Measurements from ENCODE around the gene LRMDA.

The LRMDA gene

DNA sequence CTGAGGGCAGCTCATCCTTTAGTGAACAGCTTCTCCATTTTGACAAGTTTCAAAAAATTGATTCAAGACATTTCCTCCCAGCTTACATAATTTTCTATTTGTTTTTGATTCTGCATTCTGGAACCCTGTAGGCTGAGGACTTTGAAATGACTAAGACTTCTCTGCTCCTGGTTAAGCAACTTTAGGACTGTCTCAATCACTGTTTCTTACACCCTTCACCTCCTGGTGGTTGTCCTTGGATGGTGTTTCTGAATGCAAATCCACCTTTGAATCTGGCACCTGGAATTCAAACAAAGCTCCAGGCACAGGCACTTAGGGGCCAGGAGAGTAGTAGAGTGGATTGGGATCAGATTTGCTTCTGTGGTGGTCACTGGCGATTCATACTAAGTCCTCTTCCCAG lies 595.5 kb downstream of the LRMDA start:
- H3K9me3 ChIP-seq (ENCODE audit: control insufficient read depth, low read length) = no peaks in the 10 kb centered on the region
- H3K4me1 ChIP-seq = no peaks in the 10 kb centered on the region
- H3K27ac ChIP-seq = no peak overlapping the region
- H3K4me3 ChIP-seq (ENCODE audit: low read depth, low read length) = no peak overlapping the region
- H3K27me3 ChIP-seq (ENCODE audit: control insufficient read depth, insufficient read depth, low read length) = no peaks in the 10 kb centered on the region
- H3K4me2 ChIP-seq (ENCODE audit: low read length) = no peak overlapping the region
- TF ChIP-seq, protein P1, sequence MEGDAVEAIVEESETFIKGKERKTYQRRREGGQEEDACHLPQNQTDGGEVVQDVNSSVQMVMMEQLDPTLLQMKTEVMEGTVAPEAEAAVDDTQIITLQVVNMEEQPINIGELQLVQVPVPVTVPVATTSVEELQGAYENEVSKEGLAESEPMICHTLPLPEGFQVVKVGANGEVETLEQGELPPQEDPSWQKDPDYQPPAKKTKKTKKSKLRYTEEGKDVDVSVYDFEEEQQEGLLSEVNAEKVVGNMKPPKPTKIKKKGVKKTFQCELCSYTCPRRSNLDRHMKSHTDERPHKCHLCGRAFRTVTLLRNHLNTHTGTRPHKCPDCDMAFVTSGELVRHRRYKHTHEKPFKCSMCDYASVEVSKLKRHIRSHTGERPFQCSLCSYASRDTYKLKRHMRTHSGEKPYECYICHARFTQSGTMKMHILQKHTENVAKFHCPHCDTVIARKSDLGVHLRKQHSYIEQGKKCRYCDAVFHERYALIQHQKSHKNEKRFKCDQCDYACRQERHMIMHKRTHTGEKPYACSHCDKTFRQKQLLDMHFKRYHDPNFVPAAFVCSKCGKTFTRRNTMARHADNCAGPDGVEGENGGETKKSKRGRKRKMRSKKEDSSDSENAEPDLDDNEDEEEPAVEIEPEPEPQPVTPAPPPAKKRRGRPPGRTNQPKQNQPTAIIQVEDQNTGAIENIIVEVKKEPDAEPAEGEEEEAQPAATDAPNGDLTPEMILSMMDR (IDR thresholded peaks at IDR 0.05) = no peak
- no peak overlapping the region for H2AFZ ChIP-seq
- no peaks in the 10 kb centered on the region for H3K79me2 ChIP-seq
- no peaks in the 10 kb centered on the region for H3K36me3 ChIP-seq (ENCODE audit: control insufficient read depth, insufficient read depth, low read length)
- H3K9ac ChIP-seq = no peak overlapping the region

DNA sequence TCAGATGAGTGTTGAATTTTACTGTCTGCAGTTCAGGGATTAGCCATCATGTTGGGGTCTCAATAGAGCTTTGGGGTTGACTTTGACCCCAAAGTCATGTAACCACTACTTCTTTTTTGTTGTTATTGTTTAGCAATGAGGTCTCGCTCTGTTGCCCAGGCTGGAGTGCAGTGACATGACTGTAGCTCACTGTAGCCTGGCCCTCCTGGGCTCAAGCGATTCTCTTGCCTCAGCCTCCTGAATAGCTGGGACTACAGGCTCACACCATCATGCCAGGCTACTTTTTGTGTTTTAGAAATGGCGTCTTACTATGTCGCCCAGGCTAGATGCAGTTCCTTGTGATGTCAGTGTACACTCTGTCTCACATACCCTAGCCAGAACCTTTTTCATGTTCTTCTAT lies 598.4 kb downstream of the LRMDA start:
- TF ChIP-seq, protein P1 (IDR thresholded peaks at IDR 0.05) = no peak
- Histone ChIP-seq H3K79me2 (no peaks in the 10 kb centered on the region), H3K9ac (no peak overlapping the region), H3K9me3 (ENCODE audit: control insufficient read depth, low read length) (no peaks in the 10 kb centered on the region), H2AFZ (no peak overlapping the region), H3K36me3 (ENCODE audit: control insufficient read depth, insufficient read depth, low read length) (no peaks in the 10 kb centered on the region), H3K4me2 (ENCODE audit: low read length) (no peak overlapping the region), H3K4me1 (no peaks in the 10 kb centered on the region), H3K4me3 (ENCODE audit: low read depth, low read length) (no peak overlapping the region), H3K27me3 (ENCODE audit: control insufficient read depth, insufficient read depth, low read length) (no peaks in the 10 kb centered on the region), H3K27ac (no peak overlapping the region)

DNA sequence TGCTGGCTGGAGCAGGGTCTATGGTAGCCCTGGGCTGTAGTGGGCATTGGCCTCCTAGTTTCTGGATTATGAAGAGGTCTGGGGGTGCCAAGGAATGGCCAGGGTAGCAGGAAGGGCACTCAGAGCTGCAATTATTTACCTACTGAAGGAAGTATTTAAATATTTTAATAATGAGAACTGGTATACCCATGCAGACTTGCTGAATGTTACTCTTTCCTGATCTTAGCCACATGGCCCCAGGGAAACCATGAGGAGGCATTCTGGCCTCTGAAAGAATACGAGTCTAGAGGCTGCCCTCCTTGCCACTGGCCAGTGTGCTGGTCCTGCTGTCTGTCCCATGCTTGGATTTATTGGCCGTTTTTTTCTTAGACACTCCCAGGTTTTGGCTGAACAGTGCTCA lies 599.7 kb downstream of the LRMDA start:
- H3K79me2 ChIP-seq = no peaks in the 10 kb centered on the region
- no peaks in the 10 kb centered on the region for H3K36me3 ChIP-seq (ENCODE audit: control insufficient read depth, insufficient read depth, low read length)
- no peaks in the 10 kb centered on the region for H3K9me3 ChIP-seq (ENCODE audit: control insufficient read depth, low read length)
- no peak overlapping the region for H3K27ac ChIP-seq
- no peaks in the 10 kb centered on the region for H3K4me1 ChIP-seq
- no peak overlapping the region for H3K4me3 ChIP-seq (ENCODE audit: low read depth, low read length)
- no peak overlapping the region for H3K4me2 ChIP-seq (ENCODE audit: low read length)
- H3K9ac ChIP-seq = no peak overlapping the region
- H3K27me3 ChIP-seq (ENCODE audit: control insufficient read depth, insufficient read depth, low read length) = no peaks in the 10 kb centered on the region
- TF ChIP-seq, protein P1 (IDR thresholded peaks at IDR 0.05) = no peak
- H2AFZ ChIP-seq = no peak overlapping the region

DNA sequence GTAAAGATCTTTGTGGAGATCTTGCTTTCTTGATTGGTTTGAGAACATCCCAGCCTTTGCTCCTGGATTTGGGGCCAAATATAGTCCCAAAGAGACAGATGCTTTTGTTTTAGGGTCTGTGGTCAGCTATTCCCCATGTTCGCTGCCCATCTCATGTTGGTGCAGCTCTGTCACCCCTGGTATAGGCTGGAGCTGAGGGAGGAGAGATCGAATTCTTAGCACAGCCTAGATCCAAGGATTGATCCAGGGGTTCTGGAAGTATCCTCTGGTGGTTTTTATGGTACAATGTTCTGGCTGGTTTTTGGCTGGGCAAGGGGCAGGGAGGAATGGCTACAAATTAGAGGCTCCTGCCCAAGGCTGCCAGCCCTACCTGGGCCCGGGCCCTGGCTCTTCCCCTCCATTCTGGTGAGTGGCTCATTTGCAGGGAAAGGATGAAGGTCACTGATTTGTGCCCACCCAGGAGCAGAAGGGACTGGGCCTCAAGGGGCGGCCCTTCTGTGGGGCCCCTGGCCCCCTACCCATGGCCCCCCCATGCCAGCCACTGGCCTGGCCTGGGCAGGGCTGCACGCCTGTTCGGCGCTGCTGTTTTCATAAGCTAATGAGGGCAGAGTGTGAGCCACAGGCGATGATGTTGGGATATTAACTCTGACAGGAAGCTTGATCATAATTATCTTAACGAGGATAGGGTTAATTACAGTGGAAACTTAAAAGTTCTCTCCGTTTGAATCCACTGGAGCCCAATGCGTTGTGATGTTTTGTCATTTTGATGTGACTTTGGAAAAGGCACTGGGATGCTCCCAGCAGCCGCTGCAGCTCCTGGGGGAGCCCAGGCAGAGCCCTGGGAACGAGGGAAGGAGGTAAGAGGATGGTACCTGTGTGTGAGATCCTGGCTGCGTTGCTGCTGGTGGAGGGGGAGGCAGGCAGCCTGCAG lies 600.6 kb downstream of the LRMDA start:
- H3K27me3 ChIP-seq (ENCODE audit: control insufficient read depth, insufficient read depth, low read length) = no peaks in the 10 kb centered on the region
- H3K79me2 ChIP-seq = no peaks in the 10 kb centered on the region
- H3K4me1 ChIP-seq = no peaks in the 10 kb centered on the region
- H3K9me3 ChIP-seq (ENCODE audit: control insufficient read depth, low read length) = no peaks in the 10 kb centered on the region
- TF ChIP-seq, protein P1 (IDR thresholded peaks at IDR 0.05) = no peak
- H3K9ac ChIP-seq = no peak overlapping the region
- no peaks in the 10 kb centered on the region for H3K36me3 ChIP-seq (ENCODE audit: control insufficient read depth, insufficient read depth, low read length)
- H3K4me2 ChIP-seq (ENCODE audit: low read length) = no peak overlapping the region
- no peak overlapping the region for H3K4me3 ChIP-seq (ENCODE audit: low read depth, low read length)
- H2AFZ ChIP-seq = no peak overlapping the region
- no peak overlapping the region for H3K27ac ChIP-seq

DNA sequence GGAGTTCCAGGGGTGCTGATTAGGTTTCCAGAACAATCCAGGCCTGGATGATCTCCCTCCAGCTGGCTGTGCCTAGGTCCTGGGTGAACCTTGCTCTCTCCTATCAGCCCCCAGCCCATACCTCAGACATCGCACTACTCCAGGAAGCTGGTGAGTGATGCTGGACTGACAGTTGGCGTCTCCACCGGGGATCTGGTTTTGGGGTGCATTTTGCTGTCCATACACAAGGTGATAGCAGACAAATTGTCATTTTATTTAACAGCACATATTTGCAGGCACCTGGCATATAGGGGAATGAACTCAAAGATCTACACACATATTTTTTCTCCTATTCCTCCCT lies 601.2 kb downstream of the LRMDA start:
- H3K36me3 ChIP-seq (ENCODE audit: control insufficient read depth, insufficient read depth, low read length) = no peaks in the 10 kb centered on the region
- no peak overlapping the region for H3K4me3 ChIP-seq (ENCODE audit: low read depth, low read length)
- H3K79me2 ChIP-seq = no peaks in the 10 kb centered on the region
- no peak overlapping the region for H3K9ac ChIP-seq
- no peaks in the 10 kb centered on the region for H3K4me1 ChIP-seq
- no peak overlapping the region for H3K27ac ChIP-seq
- H3K9me3 ChIP-seq (ENCODE audit: control insufficient read depth, low read length) = no peaks in the 10 kb centered on the region
- no peak overlapping the region for H2AFZ ChIP-seq
- H3K27me3 ChIP-seq (ENCODE audit: control insufficient read depth, insufficient read depth, low read length) = no peaks in the 10 kb centered on the region
- TF ChIP-seq, protein P1 (IDR thresholded peaks at IDR 0.05) = no peak
- H3K4me2 ChIP-seq (ENCODE audit: low read length) = no peak overlapping the region

Measured in parathyroid adenoma (tissue), 2 donors.